SW 1271 (cell line): ENCODE results near the gene ST3GAL3.
A peak's percentile ranks its signal among the peaks of the same experiment; 100 is the strongest.
"Not testable (repeated sequence)": the region's sequence is repeated elsewhere in the genome, so short reads cannot be mapped to it uniquely, and the experiment has no call there.

ENCODE experiments used
- DNase-seq, 2 experiments: peaks; one replicate each; lab custom pipeline; 2025; lab: John Stamatoyannopoulos, UW

Gene ST3GAL3

DNA sequence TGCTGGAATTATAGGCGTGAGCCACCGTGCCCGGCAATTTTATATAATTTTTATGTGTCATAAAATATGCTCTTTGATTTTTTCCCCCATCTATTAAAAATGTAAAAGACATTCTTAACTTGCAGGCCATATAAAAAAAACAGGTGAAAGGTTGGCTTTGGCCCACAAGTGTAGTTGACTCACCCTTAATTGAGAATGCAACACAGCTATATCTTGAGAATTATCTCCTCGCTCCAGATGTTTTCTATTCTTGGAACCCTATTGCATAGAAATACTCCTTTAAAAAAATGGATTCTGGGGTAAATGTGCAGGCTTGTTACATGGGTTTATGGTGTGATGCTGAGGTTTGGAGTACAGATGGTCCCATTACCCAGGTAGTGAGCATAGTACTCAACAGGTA lies 112.0 kb downstream of the ST3GAL3 start:
- no peak for DNase-seq

DNA sequence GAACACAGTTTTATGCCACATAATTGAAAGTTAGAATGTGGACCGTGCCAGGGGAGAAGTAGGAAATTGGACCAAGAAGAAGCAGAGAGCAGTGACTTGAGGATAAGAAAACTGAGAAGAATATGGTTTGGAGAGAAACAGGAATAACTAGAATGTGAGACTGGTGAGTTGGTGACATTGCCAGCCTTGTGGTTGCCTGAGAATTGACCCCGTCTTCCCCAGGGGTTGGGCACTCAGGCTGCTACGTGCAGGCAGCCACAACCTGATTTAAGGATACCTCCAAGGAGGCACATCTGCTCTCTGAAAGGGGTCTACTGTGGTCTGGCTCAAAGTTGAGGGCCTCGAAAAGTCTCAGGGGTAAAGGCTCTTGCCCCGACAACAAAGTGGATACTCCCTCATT lies 114.1 kb downstream of the ST3GAL3 start:
- no peak for DNase-seq

DNA sequence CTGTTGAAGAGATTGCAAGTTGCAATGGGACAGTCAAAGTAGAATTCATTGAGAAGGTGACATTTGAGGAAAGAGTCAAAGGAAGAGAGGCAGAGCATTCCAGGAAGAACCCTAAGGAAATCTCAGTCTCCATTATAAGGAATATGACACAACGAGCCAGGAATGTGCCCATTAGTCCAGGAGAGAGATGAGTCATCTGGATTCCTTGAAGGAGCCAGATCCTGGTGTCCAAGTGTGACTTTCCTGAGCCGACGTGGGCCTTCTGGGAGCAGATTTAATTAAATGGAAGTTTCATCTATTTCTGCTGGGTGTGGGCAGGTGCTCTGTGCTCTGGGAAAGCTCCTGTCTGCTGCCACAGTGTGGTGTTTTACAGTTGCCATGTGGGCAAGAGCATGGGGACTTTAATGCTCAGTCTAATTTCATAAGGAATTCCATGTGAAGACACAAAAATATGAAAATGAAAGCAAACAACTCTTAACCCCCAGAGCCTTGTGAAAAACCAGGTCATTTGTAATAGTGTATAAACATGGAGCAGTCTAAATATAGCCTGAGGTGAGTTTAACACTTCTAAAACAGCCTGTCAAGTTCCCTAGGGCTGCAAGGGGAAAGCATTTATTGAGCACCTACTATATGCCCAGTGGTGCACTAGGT lies 114.8 kb downstream of the ST3GAL3 start:
- DNase-seq = peak; percentile 82 to 87

DNA sequence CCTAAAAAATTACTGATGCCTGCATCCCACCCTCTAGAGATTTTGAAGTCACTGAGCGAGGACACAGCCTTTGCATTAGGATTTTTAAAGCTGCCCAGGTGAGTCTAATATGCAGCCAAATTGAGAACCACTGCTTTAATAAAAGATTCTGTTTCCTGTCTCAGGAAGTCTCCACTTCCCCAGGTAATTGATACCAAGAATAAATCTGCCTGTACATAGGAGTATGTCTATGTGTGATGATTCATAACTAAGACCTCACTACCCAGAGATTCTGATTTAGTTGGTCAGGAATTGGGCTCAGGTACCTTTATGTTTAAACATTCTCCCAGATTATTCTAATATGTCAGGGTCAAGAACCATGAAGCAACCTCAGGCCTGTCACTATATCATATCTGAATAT lies 117.5 kb downstream of the ST3GAL3 start:
- no peak for DNase-seq

DNA sequence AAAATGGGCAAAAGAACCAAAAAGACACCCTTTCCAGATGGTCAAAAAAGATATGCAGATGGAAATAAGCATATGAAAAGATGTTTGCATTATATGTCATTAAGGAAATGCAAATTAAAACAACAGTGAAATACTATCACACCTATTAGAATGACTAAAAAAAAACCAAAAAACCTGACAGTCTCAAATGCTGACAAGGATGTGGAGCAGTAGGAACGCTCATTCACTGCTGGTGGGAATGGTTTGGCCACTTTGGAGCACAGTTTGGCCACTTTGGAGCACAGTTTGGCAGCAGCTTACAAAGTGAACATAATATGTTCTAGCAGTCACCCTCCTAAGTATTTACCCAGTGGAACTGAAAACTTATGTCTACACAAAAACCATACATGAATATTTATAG lies 121.2 kb downstream of the ST3GAL3 start:
- no peak for DNase-seq

DNA sequence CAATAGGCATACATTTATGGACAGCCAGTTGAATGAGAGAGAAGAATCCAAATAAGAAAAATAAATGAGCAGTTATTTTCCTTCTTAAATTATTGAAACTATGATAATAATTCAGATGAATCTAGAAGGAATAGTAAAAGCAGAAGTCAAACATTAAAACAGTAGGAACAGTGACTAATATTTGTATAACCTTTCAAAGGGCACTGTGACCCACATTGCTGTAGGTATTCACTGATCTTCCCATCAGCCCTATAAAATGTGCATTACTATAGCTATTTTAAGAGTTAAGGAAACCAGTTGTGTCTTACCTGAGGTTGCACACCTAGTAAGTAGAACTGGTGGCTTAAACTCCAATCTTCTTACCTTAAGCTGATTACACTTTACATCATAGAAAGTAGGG lies 123.5 kb downstream of the ST3GAL3 start:
- DNase-seq = no peak

DNA sequence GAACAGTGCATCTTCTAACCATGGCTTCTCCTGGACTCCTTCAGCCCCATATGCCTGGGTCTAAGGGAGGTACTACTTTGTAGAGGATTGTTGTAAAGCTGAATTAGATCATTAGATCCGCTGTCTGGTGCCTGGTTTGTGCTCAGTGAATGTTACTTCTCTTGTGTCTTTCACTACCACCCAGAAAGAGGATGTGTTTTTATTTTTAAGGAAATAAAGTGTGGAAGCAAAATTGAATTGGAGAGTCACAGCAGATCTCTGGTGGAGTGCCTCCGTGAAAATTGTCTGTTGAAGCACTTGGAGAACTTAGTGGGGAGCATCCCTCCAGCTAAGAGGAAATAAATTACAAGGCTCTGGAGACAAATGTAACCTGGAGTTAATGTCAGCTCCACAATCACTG lies 124.5 kb downstream of the ST3GAL3 start:
- DNase-seq = no peak

DNA sequence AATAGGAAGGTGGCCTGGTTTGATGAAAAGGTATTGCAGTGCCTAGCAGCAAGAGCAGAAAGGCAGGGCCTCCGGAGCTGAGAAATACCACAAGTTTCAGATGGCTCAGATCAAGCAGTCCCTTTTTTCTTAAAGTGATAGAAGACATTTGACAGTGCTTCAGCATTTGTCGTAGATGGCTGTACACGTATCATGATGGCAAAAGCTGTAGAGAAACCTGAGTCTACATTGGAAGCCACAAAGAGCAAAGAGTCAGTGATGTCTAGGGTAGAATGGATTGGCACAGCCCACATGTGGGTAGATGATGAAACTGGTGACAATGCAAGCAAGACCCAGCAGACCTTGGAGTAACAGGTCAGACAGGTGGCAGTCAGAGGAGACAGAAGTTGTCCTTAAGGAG lies 124.9 kb downstream of the ST3GAL3 start:
- no peak for DNase-seq

DNA sequence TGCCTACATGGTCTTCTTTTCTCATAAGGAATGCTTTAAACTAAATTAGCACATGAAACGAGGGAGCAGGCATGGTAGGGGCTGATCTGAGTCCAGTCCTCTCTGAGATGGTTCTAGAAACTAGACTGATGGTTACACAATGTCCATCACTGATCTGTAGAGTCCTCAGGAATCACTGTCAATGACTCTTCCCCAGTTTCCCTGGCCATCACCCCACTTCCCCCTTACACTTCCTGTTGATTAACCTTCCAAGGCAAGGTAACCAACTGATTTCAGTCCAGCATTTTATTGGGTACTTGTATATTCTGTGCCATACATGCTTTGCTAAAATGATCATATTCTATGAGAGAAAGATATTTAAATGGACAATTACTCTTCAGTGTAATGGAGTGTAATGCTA lies 125.7 kb downstream of the ST3GAL3 start:
- no peak for DNase-seq

DNA sequence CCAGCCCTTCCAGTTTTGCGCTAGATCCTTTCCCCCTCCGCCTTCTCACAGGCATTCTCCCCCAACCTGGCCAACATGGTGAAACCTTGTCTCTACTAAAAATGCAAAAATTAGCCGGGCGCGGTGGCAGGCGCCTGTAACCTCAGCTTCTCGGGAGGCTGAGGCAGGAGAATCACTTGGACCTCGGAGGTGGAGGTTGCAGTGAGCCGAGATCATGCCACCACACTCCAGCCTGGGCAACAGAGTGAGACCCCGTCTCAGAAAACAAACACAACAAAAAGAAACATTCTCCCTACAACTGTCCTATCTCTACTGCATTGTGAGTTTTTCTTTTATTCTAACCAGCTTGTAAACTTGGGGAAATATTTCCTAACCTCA lies 126.6 kb downstream of the ST3GAL3 start:
- DNase-seq = not testable (repeated sequence)

DNA sequence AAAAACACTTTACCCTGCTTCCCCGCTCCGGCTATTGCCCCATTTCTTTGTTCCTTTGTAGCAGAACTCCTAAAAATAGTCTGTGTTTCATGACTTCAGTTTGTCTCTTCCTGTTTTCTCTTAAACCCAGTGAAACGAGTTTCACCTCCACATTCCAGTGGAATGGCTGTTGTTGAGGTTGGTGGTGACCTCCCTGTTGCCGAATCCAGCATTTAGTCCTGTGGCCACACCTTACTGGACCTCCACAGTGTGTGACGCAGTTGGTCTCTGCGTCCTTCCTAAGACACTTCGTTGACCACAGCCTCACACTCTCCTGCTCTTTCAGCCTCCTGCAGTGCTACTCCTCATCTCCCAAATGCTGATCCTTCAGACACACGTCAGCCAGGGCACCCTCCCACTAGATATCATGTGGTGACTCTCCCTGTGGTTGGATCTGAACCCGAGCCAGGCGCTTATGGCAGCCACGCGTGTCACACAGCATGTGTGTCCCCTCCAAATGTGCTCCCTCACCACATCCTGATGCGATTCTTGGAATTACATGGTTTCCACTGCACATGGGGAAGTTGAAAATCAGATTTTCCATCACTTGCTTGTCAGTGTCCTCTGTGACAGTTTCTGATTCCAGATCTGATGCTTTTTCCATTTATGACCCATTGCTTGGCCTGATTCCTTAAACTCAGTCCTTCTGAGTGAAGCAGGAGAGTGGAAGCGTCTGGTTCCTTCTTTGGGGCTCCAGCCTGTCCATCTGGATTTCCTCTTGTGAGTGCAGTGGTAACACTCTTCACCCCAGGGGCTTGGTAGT lies 127.1 kb downstream of the ST3GAL3 start:
- DNase-seq = no peak

DNA sequence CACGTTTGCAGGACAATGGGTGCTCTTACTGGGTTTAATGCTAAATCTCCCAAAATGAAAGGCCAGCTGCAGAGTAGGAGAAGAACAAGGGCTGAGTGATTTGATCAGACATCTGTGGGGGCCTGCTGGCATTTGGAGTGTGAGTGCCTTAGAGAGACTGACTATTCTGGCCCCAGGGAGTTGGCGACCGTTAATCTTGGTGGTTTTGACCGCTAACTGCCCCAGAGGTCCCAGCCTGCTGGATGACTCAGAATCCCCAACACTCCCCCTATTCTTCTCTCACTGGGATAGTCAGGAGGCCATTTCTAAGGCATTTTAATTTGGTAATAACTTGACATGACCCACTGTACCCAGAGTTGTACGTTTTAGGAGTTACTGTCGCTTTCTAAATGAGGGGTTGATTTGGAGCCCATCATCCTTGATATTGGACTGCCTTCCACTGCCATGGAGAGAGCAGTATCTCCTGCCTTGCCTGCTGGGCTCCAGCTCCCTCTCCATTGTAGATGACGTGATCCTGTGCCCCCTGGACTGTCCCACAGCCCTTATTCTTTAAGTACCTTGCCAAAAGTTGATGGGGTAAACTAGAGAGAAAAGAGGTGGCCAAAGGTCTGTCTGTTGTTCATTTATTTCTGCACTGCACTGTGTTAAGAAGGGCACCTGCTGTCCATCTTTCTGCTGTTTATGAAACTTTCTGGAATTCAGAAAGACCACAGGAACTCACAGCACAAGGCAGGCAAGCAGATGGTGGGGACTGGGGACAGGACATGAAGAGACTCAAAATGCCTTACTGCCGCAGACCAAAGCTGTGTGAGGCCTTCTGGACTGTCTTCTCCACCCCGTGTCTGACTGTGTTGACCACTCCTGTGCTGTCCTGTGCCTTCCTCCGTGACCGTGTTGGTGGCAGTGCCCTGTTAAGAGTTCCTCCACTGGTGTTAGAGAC lies 128.0 kb downstream of the ST3GAL3 start:
- DNase-seq = no peak

DNA sequence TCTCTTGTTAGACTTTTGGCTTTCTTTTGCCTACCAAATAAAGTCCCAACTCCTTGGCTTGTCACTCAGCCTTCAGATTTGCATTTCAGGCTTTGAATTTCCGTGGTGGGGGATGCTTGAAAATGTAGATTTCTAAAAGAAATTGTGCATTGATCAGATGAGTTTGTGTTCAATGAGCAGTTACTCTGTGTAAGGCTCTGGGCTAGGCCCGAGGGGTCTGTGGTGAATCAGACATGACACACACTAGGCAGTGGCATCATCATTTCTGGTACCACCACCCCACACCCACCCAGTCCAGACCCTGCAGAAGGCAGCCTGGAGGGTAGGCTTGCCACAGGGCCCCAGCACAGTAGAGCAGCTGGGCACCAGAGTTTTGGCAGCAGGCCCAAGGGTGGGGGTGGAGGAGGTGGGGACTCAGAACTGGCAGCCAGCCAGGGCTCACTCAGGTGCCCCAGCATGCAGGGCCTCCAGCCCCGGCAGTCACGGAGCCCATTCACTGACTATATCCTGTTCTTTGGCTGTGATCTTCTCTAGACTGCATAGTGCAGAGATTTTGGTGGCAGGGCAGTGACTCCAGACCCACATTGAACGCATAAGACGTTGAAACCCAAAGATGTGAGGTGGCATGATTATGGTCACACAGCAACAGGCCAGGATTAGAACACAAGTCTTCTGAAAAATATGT lies 129.1 kb downstream of the ST3GAL3 start:
- DNase-seq = no peak

DNA sequence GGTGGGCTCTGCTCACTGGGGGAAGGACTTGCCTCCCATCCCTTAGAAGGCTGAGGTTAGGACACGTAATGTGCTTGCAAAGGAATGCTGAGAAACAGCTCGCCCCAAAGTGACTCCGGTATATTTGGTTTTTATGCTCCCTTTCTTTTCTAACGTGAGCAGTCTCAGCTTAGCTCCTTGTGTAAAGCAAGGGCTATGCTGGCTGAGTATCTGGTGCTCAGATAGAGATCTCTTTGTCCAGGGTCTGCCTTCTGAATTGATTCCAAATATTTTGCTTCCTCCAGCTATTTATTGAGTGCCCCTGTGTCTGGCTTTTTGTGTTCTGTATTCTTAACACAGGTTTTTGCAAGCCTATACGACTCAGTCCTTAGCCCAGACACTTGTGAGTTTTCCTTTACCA lies 131.7 kb downstream of the ST3GAL3 start:
- no peak for DNase-seq

DNA sequence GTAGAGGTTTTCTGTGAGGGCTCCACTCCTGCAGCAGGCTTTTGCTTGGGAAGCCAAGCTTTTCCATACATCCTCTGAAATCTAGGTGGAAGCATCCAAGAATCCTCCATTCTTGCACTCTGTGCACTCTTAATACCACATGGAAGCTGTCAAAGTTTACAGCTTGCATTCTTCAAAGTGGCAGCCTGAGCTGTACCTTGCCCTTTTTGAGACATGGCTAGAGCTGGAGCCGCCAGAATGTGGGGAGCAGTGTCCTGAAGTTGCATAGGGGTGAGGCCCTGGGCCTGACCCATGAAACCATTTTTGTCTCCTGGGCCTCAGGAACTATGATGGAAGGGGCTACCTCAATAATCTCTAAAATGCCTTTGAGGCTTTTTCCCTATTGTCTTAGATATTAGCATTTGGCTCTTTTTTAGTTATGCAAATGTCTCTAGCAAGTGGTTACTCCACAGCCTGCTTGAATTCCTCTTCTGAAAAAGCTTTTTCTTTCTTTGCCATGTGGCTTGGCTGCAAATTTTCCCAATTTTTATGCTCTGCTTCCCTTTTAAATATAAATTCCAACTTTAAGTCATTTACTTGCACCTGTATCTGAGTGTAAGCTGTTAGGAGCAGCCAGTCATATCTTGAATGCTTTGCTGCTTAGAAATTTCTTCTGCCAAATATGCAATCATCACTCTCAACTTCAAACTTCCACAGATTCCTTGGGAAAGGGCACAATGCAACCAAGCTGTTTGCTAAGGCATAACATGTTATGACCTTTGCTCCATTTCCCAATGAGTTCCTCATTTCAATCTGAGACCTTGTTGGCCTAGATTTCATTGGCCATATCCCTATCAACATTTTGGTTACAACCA lies 134.2 kb downstream of the ST3GAL3 start:
- no peak for DNase-seq

DNA sequence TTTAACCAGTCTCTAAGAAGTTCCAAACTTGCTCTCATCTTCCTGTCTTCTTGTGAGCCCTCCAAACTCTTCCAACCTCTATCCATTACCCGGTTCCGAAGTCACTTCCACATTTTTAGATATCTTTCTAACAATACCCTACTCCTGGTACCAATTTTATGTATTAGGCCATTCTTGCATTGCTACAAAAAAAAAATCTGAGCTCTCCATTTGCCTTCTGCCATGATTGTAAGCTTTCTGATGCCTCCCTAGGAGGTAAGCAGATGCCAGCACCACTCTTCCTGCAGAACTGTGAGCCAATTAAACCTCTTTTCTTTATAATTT lies 134.8 kb downstream of the ST3GAL3 start:
- no peak for DNase-seq

DNA sequence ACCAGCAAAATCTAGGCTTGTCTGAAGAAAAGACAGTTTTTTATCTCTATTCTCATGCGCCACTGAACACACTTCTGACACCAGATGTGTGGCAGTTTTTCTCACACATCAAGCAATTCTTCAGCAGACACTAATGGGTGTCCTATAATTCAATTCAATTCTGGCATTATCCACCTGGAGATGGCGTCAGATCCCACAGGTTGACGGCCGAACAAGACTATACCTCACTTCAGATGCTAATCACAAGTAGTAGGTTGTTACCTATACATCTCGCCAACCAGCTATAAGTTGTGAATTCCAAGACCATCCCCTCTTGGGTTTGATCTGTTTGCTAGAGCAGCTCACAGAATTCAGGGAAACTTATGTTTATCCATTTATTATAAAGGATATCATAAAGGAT lies 136.3 kb downstream of the ST3GAL3 start:
- no peak for DNase-seq

DNA sequence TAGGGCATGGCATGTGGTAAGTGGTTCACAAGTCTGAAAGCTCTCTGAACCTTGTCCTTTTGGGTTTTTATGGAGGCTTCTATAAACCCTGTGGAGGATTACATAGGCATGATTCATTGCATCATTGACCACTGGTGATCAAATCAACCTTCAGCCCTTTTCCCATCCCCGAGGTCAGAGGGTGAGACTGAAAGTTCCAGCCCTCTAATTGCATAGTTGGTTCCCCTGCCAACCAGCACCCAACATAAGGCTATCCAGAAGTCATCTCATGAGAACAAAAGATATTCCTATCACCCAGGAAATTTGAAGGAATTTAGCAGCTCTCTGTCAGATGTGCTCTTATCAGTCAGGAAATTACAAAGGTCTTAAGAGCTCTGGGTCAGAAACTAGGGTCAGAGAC lies 136.8 kb downstream of the ST3GAL3 start:
- no peak for DNase-seq

DNA sequence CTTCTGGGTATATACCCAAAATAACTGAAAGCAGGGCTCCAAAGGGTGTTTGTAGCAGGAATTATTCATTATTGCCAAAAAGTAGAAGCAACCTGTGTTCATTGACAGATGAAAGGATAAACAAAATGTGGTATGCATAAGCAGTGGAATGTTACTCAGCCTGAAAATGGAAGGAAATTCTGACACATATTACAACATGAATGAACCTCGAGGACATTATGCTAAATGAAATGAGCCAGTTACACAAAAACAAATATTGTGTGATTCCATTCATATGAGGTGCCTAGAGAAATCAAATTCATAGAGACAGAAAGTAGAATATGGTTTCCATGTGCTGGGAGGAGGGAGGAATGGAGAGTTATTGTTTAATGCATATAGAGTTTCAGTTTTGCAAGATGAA lies 140.0 kb downstream of the ST3GAL3 start:
- no peak for DNase-seq

DNA sequence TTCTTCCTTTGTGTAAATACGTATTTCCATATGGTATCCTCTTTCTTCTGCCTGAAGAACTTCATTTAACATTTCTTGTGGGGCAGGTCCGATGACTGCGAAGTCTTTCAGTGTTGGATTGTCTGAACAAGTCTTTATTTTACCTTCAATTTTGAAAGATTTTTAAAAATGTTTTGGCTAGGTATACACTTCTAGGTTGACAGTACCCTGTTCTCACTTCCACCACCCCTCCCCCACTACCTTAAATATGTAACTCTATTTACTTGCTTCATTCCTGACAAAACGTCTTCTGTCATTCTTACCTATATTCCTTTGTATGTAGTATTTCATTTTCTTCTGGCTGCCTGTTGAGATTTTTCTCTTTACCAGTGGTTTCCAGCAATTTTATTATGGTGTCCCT lies 140.5 kb downstream of the ST3GAL3 start:
- DNase-seq = no peak

DNA sequence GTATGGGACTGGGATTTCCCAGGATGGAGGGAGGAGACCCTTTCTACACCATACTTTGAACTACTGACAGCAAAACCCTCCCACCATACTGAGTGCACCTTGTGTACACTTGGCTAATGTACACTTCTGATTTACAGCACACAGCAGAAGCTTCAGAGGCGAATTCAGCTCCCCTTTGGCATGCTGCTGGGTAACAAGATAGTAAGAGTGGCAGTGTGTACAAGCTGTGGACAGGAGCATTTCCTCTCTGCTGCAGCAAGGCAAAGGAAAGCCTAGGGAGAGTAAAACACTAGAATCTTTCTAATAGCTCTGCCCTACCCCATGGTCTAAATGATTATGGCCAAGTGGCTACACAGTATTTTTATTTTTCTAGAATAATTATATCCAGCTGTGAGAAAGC lies 142.3 kb downstream of the ST3GAL3 start:
- no peak for DNase-seq
